SK-N-SH (cell line): ENCODE measurements around the gene SPON1. TPM values are rescaled to one million over a fixed set of nuclear protein-coding genes. Genes with fewer than 3 reads are reported as not detected.

Experiments used
- CTCF ChIA-PET: fragments of 300-600, 350-600 bp; formaldehyde crosslinking; extraction: SDS; loops from one replicate; lab custom pipeline; 2021; lab: Yijun Ruan, JAX
- POLR2A ChIA-PET: fragments of 350-600 bp; sonication (Branson Sonifier 250); formaldehyde crosslinking; extraction: SDS; loops from one replicate; lab custom pipeline; 2020; ENCODE audit warnings: antibody characterized with exemption, inconsistent platforms; lab: Yijun Ruan, JAX
- DNase-seq: peaks from one replicate; pipeline ENCODE4 v3.0.0; 2012
- H2AFZ ChIP-seq: fragments of 200-600 bp; sonication (generic); 2 replicates; pipeline ENCODE4 v1.8.1; 2016; ENCODE audit warnings: antibody characterized with exemption, mild to moderate bottlenecking, low read depth
- H3F3A ChIP-seq: fragments of 200-600 bp; sonication (generic); replicated peaks from 2 replicates; pipeline ENCODE3; 2016; ENCODE audit warnings: antibody characterized with exemption, mild to moderate bottlenecking; ENCODE audit not compliant: insufficient read depth
- H3K27ac ChIP-seq, 2 experiments: fragments of 200-500 bp in 1 of 2; fragments of 200-600 bp in 1 of 2; sonication (Bioruptor generic) in 1 of 2; sonication (generic), shearing (Covaris generic) in 1 of 2; 2 replicates each; pipeline versions ENCODE4 v1.5.1 to v1.6.1; 2014 to 2016; ENCODE audit warnings: low read depth in 2 of 2, inconsistent platforms in 1 of 2, low read length in 1 of 2, mild to moderate bottlenecking in 1 of 2, mixed read lengths in 1 of 2
- H3K27me3 ChIP-seq: fragments of 200-600 bp; sonication (generic), shearing (Covaris generic); 2 replicates; pipeline ENCODE4 v1.6.1; 2016; ENCODE audit warnings: mixed run types; ENCODE audit not compliant: insufficient read depth
- H3K36me3 ChIP-seq, 2 experiments: fragments of 200-500 bp in 1 of 2; fragments of 200-600 bp in 1 of 2; sonication (Bioruptor generic) in 1 of 2; sonication (generic) in 1 of 2; replicated peaks in 1 of 2; 2 replicates each; pipeline versions ENCODE3 to v1.5.1; 2014 to 2016; ENCODE audit warnings: low read length in 1 of 2, mild to moderate bottlenecking in 1 of 2; ENCODE audit not compliant: insufficient read depth in 2 of 2, control insufficient read depth in 1 of 2
- H3K4me1 ChIP-seq, 2 experiments: fragments of 200-500 bp in 1 of 2; fragments of 200-600 bp in 1 of 2; sonication (Bioruptor generic) in 1 of 2; sonication (generic), shearing (Covaris generic) in 1 of 2; 2 replicates each; pipeline versions ENCODE4 v1.5.1 to v1.6.1; 2014 to 2016; ENCODE audit warnings: low read depth in 1 of 2, low read length in 1 of 2, mixed run types in 1 of 2; ENCODE audit not compliant: insufficient read depth in 2 of 2, control insufficient read depth in 1 of 2
- H3K4me2 ChIP-seq: fragments of 200-600 bp; sonication (generic), shearing (Covaris generic); 2 replicates; pipeline ENCODE4 v1.6.1; 2017; ENCODE audit warnings: mixed run types
- H3K4me3 ChIP-seq, 2 experiments: fragments of 200-500 bp in 1 of 2; fragments of 200-600 bp in 1 of 2; sonication (Bioruptor generic) in 1 of 2; sonication (generic), shearing (Covaris generic) in 1 of 2; 2 replicates each; pipeline versions ENCODE4 v1.5.1 to v1.8.1; 2014 to 2016; ENCODE audit warnings: low read depth in 2 of 2, inconsistent platforms in 1 of 2, low read length in 1 of 2, mild to moderate bottlenecking in 1 of 2, mixed read lengths in 1 of 2, moderate library complexity in 1 of 2
- H3K79me2 ChIP-seq: fragments of 200-600 bp; sonication (generic); 2 replicates; pipeline ENCODE4 v1.8.1; 2017; ENCODE audit warnings: mild to moderate bottlenecking; ENCODE audit not compliant: insufficient read depth
- H3K9ac ChIP-seq: fragments of 200-600 bp; sonication (generic); 2 replicates; pipeline ENCODE4 v1.6.1; 2017; ENCODE audit warnings: mixed run types
- H3K9me2 ChIP-seq: fragments of 200-600 bp; sonication (generic); 2 replicates; pipeline ENCODE4 v1.6.1; 2017; ENCODE audit warnings: mixed run types
- H3K9me3 ChIP-seq: fragments of 200-600 bp; sonication (generic); 2 replicates; pipeline ENCODE4 v1.6.1; 2017; ENCODE audit warnings: mixed run types, mild to moderate bottlenecking, moderate library complexity
- H4K20me1 ChIP-seq: fragments of 200-600 bp; sonication (generic); 2 replicates; pipeline ENCODE4 v1.6.1; 2017; ENCODE audit warnings: mild to moderate bottlenecking, mixed run types; ENCODE audit not compliant: insufficient read depth
- CTCF ChIP-seq: fragments of 200-600 bp; sonication (generic); IDR thresholded peaks from 2 replicates; pipeline ENCODE4 v1.6.1; 2017; ENCODE audit warnings: antibody characterized with exemption, mild to moderate bottlenecking, moderate library complexity
- FOSL2 ChIP-seq: IDR thresholded peaks from 2 replicates; pipeline ENCODE4 v1.4.0; 2012; ENCODE audit warnings: low read depth, mild to moderate bottlenecking, moderate library complexity, borderline replicate concordance
- IRF3 ChIP-seq: fragments of 150-350 bp; IDR thresholded peaks from 2 replicates; pipeline ENCODE4 v1.6.1; 2016; ENCODE audit warnings: mild to moderate bottlenecking, low read depth, low read length
- MAX ChIP-seq: IDR thresholded peaks from 2 replicates; pipeline ENCODE4 v1.4.0; 2012; ENCODE audit warnings: low read depth
- MEF2A ChIP-seq: IDR thresholded peaks from 2 replicates; pipeline ENCODE4 v1.4.0; 2012; ENCODE audit warnings: low read depth, borderline replicate concordance
- MXI1 ChIP-seq: IDR thresholded peaks from 2 replicates; pipeline ENCODE4 v1.6.1; 2012; ENCODE audit warnings: mild to moderate bottlenecking, low read depth, low read length, improper control_type of control experiment
- NFIC ChIP-seq: IDR thresholded peaks from 2 replicates; pipeline ENCODE4 v1.4.0; 2012; ENCODE audit warnings: borderline replicate concordance
- PBX3 ChIP-seq: IDR thresholded peaks from 2 replicates; pipeline ENCODE4; 2012
- POLR2AphosphoS5 ChIP-seq: IDR thresholded peaks from 2 replicates; pipeline ENCODE4 v1.6.1; 2012; ENCODE audit warnings: low read depth, low read length
- RCOR1 ChIP-seq: fragments of 150-350 bp; IDR thresholded peaks from 2 replicates; pipeline ENCODE4 v1.6.1; 2017; ENCODE audit warnings: antibody characterized with exemption, low read length
- REST ChIP-seq: IDR thresholded peaks from 2 replicates; pipeline ENCODE4 v1.6.1; 2012; ENCODE audit warnings: mild to moderate bottlenecking, low read depth, low read length, moderate library complexity
- RFX5 ChIP-seq: IDR thresholded peaks from 2 replicates; pipeline ENCODE4 v1.6.1; 2012; ENCODE audit warnings: mild to moderate bottlenecking, improper control_type of control experiment, low read length
- RXRA ChIP-seq: IDR thresholded peaks from 2 replicates; pipeline ENCODE4 v1.4.0; 2012; ENCODE audit warnings: low read depth, mild to moderate bottlenecking, borderline replicate concordance
- SIN3A ChIP-seq: IDR thresholded peaks from 2 replicates; pipeline ENCODE4 v1.6.1; 2012; ENCODE audit warnings: low read depth, mild to moderate bottlenecking, low read length, moderate library complexity, borderline replicate concordance
- SMC3 ChIP-seq: IDR thresholded peaks from 2 replicates; pipeline ENCODE4 v1.6.1; 2012; ENCODE audit warnings: low read depth, low read length, improper control_type of control experiment
- TAF1 ChIP-seq: IDR thresholded peaks from 2 replicates; pipeline ENCODE4 v1.6.1; 2012; ENCODE audit warnings: low read depth, mild to moderate bottlenecking, low read length, moderate library complexity, borderline replicate concordance
- TEAD4 ChIP-seq: IDR thresholded peaks from 2 replicates; pipeline ENCODE4 v1.4.0; 2012; ENCODE audit warnings: mild to moderate bottlenecking, borderline replicate concordance; ENCODE audit not compliant: insufficient read depth
- WGBS: methylation state at CpG from one replicate; pipeline ENCODE4 v1.1.6; 2017; ENCODE audit warnings: low lambda C conversion rate; 5-methylcytosine and 5-hydroxymethylcytosine counted together
- polyA plus RNA-seq, 3 experiments: library from polyadenylated mRNA; depleted of rRNA; stranded (reverse); fragments of >200 nt; gene quantifications; 2 replicates each; pipeline ENCODE4 v1.2.3, GENCODE V29; 2012

The SPON1 gene
- polyA plus RNA-seq, 1 of the 3 experiments (the other 2 are of a cell fraction), result not detected

GRCh38 chr11:14070896-14071295 is 108.4 kb downstream of the SPON1 start:
- H3K27ac ChIP-seq, result no peak overlapping the region
- H2AFZ ChIP-seq, result no peak overlapping the region
- no peak overlapping the region for H3K4me2 ChIP-seq
- H3K4me3 ChIP-seq, result no peak overlapping the region
- H3K36me3 ChIP-seq, result no peaks in the 10 kb centered on the region
- no peak overlapping the region for H3K9ac ChIP-seq
- no peaks in the 10 kb centered on the region for H3F3A ChIP-seq
- H3K79me2 ChIP-seq, result no peaks in the 10 kb centered on the region
- ChIA-PET CTCF (no interaction called here), POLR2A (no interaction called here)
- no peaks in the 10 kb centered on the region for H3K4me1 ChIP-seq
- no peaks in the 10 kb centered on the region for H3K27me3 ChIP-seq
- H3K9me3 ChIP-seq, result no peaks in the 10 kb centered on the region
- TF ChIP-seq TEAD4 (no peak), RCOR1 (no peak), IRF3 (no peak), MEF2A (no peak), TAF1 (no peak), CTCF (no peak), RXRA (no peak), SMC3 (no peak), POLR2AphosphoS5 (no peak), REST (no peak), PBX3 (no peak), MAX (no peak), FOSL2 (no peak), NFIC (no peak), MXI1 (no peak), SIN3A (no peak), RFX5 (no peak)
- 72% methylated on average over 1 of the region's 1 CpG for WGBS
- H3K9me2 ChIP-seq, result no peaks in the 10 kb centered on the region
- no peak for DNase-seq
- no peaks in the 10 kb centered on the region for H4K20me1 ChIP-seq
